NOMO-1 treated with dmso at 0.1 percent for 144 hours (cell line): ENCODE measurements around the gene FAM163B.

Source experiments
- DNase-seq: peaks from one replicate; lab custom pipeline; 2025; ENCODE audit not compliant: unreplicated experiment; lab: John Stamatoyannopoulos, UW

Gene FAM163B

GRCh38 chr9:133582501-133583045 is 26.6 kb downstream of the FAM163B start:
- no peak for DNase-seq

DNA sequence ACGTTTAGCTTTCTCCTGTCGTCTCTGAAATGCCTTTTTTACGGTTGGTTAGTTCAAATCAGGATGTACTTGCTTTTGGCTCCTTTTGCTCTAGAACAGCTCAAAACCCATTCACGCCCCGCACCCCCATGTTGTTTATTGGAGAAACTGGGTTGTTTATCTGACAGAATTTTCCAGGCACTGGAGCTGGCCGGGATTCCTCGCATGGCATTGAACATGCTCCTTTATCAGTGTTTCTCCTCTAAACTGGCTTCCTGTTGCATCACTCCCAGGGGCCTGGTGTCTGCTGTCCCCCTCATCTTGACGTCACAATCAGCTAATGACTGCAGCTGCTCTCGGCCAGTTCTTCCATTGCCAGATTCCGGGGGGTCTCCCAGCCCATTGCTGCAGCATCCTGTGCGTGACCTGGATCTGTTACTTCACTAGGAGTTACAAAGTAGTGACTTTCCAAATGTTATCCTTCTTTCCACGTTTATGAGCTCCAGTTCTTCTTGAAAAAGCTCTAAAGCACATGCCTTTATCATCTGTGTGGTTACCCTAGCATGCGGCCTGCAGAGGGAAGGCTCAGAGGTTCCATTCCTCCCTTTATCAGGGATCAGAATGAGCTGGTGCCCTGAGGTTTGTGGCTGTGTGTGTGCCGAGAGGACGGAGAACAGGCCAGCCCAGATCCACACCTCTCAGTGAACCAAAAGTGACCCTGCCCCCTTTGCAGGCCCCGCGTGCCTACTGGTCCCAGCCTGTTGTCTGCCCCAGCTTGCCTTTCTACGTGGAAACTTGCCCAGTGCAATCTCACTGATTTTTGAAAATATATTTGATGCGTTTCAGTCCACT is 27.5 kb downstream of the FAM163B start:
- DNase-seq = no peak

DNA sequence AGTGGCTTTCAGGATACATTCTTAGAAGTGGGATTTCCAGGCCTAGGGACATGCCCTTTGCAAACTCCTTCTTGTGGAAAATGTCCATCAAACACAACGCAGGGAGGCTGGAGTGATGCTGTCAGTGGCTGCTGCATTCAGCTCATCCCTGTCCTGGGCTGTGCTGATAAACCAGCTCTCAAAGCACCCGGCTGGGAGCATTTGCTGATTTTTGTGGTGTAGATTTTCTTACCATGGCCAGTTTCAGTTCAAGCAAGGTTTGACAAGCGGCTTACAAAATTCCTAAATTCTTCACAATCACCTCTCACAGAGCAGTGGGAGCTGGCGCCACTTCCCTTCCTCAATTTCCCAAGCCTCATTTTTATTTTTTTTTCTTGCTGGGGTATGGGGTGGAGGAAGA is 28.2 kb downstream of the FAM163B start:
- no peak for DNase-seq

DNA sequence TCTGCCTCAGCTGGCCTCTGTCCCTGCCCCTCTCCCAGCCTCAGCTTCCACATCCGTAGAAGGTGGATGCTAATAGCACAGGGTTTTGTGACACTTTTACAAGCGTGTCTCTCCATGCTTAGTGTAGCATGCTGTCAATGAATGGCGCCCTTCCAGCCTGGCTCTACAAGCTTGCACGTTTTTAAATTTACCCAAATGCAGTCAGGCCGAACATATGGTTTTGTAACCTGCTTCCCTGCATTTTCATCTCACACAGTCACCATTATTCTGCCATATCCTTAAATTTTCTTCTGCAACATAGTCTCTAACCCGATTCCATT is 28.8 kb downstream of the FAM163B start:
- no peak for DNase-seq

DNA sequence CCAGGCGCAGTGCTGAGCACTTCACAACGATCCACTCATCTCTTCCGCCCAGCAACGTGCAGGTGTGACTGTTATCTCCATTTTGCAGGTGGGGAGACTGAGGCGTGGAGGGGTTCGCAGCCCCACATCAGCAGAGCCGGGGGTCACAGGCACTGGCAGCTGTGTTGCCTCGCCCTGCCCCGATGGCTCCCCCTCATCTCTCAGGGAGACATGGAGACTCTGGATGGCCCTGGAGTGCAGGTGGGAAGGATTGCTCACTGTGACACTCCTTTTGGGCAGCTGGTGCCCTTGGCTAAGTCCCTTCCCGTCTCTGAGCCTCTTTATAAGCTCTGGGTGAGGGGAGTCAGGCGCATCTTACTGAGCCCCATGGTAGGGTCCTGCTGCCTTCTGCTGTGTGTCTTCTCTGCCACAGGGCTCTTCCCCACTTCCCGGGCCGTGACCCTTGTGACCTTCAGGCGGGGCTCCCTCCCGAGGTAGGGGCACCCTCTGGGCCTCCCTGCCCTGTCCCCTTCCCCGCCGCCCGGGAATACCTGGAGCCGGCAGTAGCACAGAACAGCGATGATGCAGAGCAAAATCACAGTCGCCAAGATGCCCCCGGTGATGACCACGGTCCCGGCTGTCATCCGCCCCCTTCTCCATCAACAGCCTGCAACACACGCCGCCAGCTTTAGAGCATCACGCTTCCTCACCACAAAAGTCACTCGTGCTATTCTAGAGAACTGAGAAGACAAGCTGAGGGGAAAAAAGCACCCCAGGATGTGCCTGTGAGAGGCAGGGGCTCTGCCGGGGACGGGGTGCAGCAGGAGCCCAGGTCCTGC is 29.4 kb downstream of the FAM163B start:
- no peak for DNase-seq

DNA sequence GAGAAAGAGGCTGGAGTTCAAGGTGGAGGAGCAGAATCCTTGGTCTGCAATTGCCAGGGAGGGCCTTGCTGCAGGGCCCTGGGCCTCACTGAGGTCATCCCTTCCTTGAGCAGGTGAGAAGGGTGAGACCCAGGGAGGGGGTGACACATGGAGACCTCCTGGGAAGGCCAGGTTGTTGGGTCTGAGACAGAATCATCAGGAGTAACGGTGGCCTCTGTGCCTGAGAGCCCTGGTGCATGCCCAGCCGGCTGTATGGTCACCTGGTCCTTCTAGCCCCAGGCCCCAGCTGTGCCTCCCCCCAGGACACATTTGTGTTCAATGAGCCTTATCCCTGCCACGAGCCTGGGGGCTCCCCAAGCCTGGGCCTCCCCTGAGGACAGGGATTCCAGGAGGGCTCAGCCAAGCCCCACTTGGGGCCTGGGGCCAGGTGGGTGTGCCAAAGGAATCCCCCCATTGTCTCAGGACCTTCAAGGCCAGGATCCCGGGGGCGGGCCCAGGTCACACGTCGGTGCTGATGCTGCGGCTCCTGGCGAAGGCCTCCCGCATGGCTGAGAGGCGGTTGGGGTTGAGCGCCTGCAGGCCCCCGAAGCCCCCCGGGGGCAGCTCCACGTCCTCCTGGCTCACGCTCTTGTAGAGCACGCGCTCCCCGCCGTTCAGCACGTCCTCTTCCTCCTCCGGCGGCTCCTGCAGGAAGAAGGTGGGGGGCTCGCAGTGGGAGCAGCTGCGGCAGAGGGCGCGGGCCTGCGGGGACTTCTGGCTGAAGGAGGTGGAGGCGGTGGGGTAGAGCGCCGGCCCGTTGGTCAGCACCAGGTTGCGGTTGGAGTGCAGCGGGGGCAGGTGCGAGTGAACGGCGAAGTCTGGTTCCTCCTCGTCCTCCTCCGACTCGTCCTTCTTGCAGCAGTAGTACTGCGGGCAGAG is 30.4 kb downstream of the FAM163B start:
- DNase-seq = no peak

DNA sequence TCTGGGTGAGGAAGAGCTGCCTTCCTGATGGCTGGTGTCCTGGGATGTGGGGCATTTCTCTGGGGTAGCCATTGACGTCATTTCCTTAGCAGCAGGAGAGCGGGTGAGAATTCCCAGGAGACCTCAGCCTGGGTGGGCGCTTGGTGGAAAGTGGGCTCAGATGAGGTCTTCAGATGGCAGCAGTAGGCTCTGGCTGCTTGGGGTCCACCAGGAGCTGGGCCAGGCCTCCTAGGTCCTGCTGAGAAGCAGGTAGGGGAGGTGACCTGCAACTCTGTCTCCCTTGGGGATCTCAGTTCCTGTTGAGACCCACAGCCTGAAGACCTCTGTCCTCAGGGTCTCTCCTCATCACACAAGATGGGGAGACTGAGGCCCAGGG is 31.5 kb downstream of the FAM163B start:
- no peak for DNase-seq

DNA sequence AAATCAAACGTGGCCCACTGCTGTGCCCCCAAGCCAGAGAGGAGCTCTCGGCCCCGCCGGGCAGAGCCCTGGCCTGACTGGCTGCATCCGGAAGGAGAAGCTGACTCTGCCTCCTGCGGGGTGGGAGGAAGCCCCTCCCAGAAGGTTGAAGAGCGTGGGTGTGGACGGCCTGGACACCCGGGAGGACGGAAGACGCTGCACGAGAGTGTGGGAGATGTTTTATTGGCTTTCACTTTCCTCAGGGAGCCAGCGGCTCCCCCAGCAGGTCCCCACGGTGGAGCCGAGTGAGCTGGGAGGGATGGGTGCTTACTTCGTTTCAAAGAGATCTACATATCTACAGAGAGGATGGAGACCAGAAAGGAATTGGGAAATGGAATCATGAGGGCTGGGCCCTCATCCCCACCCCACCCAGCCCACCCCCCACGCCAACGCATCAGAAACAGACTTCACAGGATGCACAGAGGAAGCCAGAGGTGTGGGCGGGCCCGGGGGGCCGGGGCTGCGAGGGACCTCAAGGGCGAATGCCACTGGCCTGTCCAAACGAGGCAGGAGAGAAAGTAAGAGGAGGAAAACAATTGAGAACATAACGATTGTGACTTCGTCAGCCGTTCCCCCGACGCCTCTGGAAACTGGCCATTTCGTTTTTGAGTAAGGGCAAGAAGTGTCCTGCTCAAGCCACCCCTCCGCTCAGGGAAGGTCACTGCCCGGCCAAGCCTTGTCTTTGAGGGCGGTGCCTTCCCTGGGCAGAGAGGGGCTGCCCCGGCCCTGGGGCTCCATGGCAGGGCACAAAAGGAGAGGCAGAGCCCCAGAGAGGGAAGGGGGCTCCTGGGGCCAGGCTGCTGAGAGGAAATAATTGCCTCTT is 32.1 kb downstream of the FAM163B start:
- no peak for DNase-seq

- DNase-seq = no peak
These were observed 32.9 kb downstream of the FAM163B start for GRCh38 chr9:133576031-133576874.

GRCh38 chr9:133575186-133576030 is 33.8 kb downstream of the FAM163B start:
- DNase-seq = no peak

DNA sequence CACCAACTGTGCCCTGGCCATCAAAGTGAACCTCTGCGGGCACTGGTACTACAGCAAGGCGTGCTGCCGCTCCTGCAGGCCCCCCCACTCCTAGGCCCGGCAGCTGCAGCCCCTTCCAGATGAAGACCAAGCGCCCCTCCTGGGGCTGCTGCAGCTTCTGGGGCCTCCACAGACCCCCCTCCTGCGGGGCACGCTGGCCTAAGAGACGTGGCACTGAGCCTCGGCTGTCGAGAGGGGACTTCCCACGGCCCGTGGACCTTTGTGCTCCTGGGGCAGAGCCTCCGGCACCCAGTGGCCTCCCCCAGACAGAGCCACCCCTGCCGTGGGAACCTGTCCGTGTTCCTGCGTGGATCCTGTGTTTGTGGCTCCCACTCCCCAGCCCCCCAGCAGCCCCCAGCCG is 34.4 kb downstream of the FAM163B start:
- no peak for DNase-seq

DNA sequence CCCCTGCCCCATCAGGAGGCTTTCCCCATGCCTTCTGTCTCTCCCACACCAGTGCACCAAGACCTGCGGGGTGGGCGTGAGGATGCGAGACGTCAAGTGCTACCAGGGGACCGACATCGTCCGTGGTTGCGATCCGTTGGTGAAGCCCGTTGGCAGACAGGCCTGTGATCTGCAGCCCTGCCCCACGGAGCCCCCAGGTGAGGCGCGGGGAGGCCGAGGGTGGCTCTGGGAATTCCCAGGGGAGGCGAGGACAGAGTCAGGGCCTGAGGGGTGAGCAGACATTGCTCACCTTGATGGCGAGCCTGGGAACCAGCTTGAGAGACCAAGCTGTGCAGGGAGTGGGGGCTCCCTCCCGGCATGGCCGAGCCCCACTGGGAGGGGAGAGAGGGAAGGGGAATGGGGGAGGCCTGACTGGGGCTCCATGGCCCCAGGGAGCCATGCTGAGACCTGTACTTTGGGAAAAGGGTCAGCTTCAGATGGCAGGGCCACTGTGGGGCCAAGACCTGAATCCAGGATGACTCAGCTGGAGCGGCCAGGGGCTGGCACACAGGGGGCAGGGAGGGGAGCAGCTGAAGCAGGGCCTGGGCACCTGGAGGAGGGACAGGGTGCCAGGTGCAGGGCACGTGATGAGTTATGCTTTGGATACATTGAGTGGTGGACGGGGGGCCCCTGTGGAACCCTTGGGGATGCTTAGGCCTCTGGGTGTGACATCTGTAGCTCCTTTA is 35.2 kb downstream of the FAM163B start:
- no peak for DNase-seq

DNA sequence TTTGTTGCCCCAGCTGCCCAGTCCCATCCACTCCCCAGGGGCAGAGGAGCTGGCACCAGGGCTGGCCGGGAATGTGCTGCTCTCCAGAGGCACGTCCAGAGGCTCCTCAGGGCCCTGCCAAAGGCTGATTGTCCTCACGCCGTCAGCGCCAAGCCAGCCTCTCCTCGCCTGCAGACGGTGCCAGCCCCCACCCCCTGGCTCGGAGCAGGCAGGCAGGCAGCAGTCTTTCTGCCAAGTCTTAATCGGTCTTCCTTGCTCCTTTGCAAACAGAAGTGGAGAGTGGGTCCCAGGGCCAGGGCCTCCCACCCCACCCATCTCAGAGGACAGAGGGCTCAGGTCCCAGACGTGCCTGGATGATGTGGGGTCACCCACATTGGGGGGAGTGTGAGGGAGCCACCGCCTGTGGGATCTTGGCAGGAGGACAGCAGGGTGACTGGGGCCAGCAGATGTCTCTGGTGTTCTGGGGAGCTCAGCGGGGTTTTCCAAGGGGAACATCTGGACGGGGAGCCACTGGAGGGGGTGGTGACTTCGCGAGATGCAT is 36.3 kb downstream of the FAM163B start:
- no peak for DNase-seq

- DNase-seq = no peak
These were observed 37.1 kb downstream of the FAM163B start for GRCh38 chr9:133571896-133572595.

DNA sequence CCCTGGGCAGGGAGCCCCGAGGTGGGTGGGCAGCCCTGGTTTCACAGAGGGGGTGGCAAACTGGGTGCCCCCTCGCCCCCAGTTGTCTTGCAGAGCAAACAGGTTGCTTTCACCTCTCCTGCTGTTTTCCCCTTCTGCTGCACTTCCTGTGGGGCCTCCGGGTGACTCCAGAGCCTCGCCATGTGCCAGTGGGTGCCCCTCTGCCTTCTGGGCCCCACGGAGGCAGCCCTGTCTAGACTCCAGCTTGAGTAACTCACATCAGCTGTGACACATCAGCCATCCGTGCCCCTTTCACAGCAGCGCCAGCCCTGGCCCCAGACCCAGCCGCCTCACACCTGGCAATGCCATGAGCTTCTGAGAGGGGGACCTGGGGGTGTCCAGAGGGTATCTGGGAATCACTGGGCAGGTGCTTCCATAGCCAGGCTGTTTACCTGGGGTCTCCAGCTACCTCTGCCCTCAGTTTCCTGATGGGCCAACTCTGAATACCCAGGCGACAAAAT is 37.7 kb downstream of the FAM163B start:
- DNase-seq = no peak

DNA sequence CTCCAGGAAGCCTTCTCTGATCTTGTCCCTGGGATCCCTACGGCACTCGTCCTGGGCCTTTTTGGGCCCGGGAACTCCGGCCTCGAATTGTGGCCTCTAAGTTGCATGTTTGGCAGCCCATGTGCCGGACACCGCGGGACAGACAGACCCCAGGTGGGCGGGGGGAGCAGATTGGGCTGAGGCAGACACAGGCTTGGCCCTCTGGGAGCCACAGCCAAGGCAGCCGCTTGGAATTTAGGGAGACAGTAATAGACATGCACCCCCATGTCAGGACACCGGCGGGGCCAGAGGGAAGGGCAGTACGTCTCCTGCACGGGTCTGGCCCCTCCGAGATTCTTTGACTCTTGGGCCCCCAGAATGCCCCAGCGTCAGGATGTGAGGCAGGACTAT is 38.5 kb downstream of the FAM163B start:
- DNase-seq = no peak
